HG02678 (cell line): Measurements from ENCODE around the gene PCCA.
"Not testable (repeated sequence)": the region's sequence is repeated elsewhere in the genome, so short reads cannot be mapped to it uniquely, and the experiment has no call there.

Experiments used
- ATAC-seq: cut with Tn5 transposase; IDR thresholded peaks from one replicate; pipeline ENCODE4 v1.9.1; 2021; ENCODE audit warnings: mild to moderate bottlenecking, moderate library complexity; ENCODE audit not compliant: unreplicated experiment

PCCA gene

DNA sequence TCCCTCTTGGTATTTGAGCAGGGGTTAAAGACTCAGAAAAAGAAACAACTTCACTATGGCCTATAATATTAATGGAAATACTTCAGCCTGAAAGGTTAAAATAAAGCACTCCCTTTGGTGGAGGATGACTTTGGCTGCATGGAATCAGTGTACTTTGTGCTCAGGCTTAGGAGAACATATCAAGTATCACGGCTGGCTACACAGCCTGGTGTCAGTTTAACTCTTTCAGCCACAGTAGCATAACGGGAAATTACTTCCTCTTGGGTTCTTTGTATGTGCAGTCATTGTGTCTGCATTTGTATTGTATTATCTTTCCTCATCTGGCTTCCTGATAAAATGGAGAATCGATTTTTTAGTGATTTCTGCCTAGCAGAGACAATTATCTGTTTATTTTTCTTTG, 260.7 kb downstream of the PCCA start:
- ATAC-seq = no peak

DNA sequence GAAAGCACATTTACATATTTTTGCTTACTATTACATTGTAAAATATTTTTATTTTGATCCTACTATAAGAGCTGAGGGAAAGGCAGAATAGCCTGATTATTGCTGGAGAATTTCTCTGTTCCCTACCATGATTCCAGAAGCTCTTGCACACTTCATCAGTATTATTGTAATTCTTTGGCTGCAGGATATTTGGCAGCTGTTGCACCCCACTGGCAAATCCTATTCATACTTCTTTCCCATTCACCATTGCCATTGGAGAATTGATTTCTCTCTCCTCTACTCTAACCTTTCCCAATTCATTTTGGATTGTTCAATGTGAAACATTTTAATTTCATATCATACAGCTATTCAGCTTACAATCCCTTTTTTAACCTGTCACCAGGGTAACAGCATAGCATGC, 261.7 kb downstream of the PCCA start:
- no peak for ATAC-seq

DNA sequence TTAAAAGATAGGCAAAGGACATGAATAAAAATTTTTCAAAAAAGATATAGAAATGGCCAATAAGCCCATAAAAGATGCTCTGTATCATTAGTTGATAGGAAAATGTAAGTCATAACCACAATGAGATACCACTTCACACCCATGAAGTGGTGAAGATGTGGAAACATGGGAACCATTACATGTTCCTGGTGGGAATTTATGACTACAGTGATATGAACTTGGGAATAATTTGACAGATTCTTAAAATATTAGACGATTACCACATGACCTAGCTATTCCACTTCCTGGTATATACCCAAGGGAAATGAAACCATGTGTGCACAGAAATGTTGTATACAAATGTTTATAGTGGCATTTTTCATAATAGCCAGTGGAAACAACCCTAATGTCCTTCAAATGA, 267.5 kb downstream of the PCCA start:
- ATAC-seq = no peak

DNA sequence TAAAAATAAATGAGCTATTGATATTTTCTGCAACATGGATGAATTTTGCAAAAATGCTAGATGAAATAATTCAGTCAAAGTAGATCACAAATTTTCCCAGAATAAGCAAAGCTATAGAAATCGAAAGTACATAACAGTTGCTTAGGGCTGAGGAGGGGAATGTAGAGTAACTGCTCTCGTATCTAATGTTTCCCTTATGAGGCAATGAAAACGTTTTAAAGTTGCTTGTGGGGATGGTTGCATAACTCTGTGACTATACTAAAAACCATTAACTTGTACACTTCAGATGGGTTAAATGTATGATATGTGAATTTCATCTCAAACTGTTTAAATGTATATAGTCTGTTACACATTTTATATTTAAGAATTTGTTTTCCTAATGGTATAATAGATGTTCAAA, 268.0 kb downstream of the PCCA start:
- ATAC-seq = no peak

DNA sequence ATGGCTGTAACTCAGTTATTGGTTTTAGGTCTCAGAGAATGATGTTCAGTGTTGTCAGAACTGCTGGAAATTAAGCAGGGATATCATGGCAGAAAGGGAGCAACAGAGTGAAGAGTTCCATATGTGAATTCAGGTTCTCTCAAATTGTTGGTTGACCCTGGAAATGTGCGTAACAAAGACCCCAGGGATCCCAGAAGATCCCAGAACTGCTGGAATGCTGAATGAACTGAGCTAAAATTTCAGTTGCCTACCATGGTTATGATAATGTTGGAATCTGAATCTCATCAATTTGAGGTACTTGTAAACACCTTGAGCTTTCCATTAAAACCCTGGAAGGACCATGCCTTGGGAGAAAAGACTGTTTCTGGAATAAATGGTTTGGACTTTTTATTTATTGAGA, 268.9 kb downstream of the PCCA start:
- ATAC-seq = no peak

DNA sequence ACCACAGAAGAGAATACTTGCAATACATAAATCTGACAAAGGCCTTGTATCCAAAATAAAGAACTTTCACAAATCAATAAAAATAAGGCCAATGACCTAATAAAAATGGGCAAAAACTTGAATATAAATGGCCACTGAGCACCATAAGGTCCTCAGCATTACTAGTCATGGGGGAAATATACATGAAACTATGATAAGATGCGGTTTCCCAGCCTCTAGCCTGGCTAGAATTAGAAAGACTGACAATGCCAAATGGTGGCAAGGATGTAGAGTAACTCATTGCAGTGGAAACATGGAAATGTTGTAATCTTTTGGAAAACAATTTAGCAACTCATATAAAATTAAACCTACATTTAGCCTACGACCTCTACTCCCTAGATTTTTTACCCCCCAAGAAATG, 272.6 kb downstream of the PCCA start:
- ATAC-seq = no peak

DNA sequence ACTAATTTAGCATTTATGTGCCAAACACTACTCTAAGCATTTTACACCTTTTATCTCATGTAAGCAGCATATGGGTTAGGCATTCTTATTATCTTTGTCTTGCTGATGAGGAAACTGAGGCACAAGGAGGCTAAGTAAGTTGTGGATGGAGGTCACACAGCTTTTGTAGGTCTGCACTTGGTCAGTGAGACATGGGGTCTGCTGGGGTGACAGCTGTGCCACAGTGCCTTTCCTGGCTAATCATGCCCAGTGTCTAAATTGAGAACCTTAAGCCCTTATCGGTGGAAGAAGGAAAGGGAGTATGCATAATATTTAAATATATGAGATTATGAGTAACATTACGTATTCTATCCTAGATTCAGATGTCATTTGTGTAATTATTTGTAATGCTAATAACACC, 273.5 kb downstream of the PCCA start:
- ATAC-seq = no peak

DNA sequence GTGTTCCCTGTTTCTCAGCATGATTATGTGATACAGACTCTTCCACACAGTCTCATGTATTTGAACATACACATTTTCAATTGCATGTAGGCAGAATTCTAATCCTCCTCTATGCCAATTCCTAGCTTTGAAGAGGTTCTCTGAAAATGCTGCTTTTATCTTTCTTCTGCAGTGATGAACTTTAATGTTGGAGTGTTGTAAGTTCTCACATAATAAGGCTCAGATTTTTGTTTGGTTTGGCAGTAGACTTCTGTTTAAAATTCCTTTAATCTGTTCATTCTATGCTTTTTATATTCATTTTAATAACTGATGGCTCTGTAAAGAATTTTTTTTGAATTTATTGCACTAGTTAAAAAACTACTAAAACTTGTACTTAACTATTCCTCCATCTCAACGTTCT, 273.9 kb downstream of the PCCA start:
- no peak for ATAC-seq

DNA sequence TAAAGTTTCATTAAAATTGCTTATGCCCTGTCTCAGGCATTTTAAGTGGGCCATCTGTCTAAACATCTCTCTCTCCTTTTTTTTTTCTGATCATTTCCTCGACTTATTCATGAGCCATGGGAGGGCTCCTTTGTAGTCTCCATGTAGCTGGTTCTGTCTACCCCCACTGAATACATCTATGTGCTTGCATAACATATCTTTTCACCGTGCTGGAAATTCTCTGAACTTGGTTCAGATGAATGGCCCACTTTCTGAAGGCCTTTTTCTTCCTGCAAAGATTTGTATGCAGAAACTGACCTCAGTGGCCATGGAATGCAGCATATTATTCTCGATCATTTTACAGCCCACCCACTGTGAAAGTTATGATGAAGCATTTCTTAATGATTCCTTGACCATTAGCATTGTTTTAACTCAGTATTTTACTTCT, 274.4 kb downstream of the PCCA start:
- no peak for ATAC-seq

DNA sequence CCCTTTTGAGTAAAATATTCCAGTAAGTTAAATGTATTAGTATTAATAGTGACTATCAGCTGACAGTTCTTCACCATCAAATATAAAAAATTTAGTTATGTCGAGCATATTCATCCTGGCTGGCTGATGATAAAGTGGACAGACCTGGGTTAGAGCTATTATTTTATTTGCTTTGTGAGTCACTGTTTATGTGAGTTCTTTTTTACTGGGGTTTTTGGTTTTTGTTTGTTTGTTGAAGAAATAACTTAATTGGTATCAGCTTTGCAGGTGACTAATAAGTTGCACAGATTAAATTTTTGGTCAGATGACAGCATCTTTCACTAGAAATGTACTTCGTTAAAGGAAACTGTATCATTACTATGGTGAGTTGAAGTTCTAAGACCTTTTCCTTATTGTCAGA, 275.0 kb downstream of the PCCA start:
- no peak for ATAC-seq

DNA sequence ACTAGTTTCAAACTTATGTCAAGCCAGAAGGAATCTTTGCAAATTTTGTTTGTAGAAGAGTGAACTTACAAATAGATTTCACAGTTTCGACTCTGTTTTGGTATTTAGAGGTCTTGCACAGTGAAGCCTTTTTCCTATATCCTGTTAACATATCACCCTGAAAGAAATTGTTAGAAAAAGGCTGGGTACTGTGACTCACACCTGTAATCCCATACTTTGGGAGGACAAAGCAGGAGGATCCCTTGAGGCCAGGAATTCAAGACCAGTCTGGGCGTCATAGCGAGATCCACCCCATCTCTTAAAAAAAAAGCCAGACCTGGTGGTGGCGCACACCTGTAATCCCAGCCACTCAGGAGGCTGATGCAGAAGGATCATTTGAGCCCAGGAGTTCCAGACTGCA, 275.7 kb downstream of the PCCA start:
- ATAC-seq = no peak

DNA sequence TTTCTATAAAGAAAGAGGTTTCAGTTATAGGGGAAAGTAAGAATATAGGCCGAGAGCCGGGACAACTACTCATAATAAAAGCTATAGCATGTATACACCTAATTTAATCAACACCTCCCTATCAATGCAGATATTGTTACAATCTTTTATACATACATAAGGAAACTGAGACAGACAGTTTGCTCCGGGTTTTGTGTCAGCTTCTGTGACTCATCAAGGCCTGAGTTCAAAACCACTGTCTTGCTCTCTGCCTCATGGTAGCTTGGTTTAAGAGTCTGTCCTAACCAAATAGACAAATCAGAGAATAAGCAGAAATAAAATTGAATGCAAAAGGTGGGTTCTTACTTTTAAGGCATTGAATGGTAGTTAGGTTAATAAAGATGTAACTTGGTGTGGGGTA, 276.8 kb downstream of the PCCA start:
- no peak for ATAC-seq

DNA sequence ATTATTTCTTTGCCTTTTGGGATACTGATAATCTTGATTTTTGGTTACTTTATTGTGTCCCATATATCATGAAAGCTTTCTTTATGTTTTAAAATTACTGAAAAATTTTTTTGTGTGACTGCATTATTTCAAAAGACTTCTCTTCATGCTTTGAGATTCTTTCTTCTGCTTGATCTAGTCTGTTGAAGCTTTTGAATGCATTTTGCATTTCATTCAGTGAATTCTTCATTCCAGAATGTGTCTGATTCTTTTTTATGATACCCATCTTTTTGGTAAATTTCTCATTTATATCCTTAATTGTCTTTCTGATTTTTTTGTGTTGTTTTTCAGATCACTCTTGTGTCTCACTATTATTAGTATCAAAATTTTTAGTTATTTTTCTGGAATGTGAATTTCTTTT, 289.6 kb downstream of the PCCA start:
- ATAC-seq = no peak

DNA sequence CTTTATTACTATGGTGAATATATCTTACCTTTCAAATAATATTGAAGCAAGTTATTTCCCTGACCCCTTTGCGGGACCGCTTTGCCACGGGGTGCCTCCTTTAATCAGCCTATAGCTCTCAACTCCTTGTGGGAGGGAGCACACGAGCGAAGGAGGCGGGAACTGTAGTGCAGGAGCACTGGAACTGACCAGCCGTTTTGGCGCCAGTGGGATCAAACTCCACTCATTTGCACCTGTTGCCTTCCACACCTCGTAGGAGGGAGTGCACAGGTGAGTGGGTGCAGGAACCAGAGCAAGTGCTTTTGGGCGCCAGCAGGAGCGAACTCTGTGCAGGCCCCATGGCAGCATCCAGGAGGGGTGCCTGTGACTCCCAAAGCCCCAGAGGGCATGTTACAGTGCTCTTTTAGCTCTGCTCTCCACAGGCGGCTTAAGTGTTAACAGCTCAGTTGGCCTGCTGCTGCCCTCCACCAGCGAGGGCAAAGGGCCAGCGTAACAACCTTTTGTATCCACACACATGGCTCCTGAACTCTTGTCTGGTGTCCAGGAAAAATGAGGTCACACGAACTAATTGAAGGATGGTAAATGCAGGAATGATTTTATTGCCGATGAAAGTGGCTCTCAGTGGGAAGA, 292.8 kb downstream of the PCCA start:
- no peak for ATAC-seq

DNA sequence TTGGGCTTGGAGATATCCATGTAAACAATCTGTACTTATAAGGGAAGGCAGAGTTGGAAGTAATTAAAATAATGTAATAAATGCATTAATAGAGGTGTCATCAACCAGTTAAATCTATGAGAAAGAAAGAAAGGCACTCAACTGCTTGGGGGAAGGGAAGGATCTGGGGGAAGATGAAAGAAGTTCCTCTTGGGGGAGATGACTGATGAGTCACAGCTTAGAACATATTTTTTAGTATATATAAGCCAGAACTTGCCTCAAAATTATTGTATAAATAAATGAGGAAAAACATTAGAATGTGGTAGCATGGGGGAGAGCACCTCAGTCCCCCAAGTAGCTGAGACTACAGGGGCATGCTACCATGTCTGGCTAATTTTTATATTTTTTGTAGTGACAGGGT, 293.9 kb downstream of the PCCA start:
- no peak for ATAC-seq

DNA sequence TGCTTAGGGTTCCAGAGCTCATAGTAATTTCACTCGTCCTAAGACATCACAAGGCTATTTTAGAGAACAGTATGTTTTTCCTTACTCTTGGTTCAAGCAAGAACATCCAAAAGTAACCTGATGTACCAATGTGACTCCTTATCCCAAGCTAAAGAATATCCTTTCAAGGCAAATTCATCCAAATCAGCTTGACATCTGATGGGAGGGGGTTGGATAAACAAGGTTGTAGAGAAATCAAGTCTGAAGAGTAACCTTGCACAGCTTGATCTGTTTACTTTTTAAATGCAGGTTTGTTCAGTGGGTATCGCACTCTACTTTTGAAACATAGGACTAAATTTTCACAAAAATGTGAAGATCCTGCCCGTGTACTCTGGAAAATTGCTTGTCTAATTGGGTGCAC, 298.5 kb downstream of the PCCA start:
- no peak for ATAC-seq

DNA sequence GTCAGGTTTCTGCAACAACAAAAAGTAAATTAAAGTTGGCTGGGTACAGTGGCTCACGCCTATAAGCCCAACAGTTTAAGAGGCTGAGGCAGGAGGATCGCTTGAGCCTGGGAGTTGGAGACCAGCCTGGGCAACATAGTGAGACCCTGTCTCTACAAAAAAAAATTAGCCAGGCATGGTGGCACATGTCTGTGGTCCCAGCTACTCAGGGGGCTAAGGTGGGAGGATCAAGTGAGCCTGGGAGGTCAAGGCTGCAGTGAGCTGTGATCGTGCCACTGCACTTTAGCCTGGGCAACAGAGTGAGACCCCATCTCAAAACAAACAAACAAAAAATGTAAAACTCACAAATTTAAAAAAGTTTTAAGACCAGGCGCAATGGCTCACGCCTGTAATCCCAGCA, 299.3 kb downstream of the PCCA start:
- ATAC-seq = not testable (repeated sequence)

DNA sequence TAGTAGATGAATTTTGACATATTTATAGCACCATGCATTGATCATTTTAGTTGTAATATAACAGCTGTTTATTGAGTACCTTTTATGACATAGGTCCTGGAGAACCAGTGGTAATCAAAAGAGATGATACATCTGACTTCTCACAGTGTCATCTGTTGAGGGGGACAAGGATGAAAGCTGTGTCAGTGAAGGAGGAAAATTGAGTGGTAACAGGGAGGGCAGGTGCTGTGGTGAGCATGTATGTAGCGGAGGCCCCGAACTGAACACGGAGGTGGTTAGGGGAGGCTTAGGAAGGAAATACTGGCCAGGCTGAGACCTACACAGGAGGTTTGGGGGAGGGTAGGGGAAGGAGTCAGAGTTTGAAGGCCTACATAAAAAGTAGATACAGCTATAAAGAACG, 300.0 kb downstream of the PCCA start:
- no peak for ATAC-seq

DNA sequence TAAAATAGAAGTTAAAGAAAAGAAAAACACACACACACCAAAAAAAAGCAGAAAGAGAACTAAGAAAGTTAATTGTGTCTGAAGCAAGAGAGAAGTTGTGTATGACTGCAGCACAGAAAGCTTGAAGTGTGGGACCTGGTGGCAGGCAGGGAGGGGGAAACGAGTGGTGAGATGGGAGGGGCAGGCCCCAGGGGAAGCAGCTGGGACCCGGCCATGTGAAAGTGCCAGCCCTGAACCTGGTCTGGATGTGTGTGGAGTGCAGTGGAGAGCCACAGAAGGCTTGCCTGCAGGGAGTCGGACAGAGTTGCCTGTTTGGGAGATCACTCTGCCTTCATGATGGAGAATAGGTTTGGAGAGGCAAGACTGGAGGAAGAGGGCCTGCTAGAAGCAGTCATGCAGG, 300.7 kb downstream of the PCCA start:
- ATAC-seq = no peak

DNA sequence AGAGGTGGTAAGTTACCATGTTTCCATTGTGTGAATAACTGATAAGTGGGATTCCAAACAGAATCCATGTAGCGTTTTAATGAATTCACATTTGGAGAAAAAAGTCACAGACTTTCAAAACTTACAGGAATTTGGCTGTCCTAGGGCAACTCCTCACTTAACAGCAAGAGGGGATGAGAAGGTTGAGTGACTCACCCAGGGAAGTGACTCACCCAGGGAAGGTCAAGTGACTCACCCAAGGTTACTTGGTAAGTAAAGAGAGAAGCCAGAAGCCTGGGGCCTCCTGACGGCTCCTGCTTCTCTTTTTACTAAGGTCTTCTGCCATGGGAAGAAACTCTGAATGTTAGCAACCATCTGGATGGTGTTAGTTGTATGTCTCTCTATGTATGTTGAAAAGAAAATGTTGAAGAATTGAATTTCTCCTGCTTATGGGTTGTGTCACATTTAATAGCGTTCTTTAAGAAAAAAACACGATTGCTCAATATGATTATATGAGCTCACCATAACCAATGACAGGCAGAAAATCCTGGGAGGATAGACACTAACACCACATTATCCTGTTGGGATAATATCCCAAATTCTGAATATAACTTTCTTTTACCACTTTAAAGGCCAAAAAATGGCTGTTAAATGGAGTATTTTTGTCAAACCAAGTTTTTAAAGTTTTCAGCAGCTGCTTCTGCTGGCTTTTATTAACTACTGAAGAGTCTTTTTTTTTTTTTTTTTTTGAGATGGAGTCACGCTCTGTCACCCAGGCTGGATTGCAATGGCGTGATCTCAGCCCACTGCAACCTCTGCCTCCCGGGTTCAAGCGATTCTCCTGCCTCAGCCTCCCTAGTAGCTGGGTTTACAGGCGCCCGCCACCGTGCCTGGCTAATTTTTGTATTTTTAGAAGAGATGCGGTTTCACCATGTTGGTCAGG, 304.1 kb downstream of the PCCA start:
- ATAC-seq = no peak

DNA sequence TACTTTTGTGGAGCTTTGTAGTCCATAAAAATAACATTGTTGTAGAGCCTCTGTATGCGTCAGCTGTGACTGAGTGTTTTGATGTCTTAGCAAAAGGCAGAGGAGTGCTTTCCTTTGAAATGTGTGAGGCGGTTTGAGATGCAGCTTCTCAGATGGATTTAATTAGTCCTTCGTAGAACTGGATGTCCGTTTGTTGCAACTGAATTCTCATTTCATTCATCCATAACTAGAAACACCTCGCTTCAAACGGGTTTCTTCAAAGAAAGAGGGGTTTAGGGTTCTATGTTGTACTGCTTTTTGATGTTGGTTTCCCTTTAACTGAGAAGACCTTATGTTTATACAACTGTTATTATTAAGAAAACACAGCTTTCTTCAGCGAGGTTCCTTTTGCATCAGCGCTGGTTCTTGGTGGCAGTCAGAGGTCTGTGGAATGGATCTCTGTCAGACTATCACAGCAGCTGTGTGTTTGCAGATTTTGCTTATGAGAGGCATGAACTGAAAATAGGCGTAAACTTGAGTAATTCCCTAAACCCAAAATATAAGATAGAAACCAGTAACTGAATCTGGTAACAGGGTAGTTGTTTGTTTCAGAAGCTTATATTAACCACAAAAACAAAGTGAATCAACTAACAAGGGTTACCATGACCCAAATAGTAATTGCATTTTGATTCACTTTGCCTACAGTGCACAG, 305.3 kb downstream of the PCCA start:
- peak; percentile 87 for ATAC-seq
